GM19468 (cell line): ENCODE data around the gene CLPSL2.

Experiments used
- ATAC-seq: cut with Tn5 transposase; IDR thresholded peaks from one replicate; pipeline ENCODE4 v1.9.1; 2021; ENCODE audit warnings: mild to moderate bottlenecking, moderate library complexity, moderate number of reproducible peaks; ENCODE audit not compliant: unreplicated experiment; ENCODE audit errors: extremely low read depth

CLPSL2 gene

DNA sequence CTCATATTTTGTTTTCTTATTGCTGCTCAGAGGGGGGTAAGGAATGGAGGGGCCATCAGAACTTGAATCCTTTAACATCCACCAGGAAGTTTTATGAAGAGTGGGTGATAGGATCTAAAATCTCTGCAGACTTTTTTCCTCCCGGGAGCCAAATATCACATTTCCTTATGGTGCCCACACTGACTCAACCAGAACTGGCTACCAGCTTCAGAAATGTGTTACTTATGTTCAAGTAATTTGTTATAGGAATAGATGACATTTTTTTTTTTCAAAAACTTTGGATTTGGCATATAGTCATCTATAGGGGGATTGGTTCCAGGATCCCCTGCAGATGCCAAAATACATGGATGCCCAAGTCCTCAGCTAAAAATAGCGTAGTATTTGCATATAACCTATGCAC is 47.2 kb downstream of the CLPSL2 start:
- ATAC-seq: no peak

GRCh38 chr6:35824552-35825192 is 48.3 kb downstream of the CLPSL2 start:
- ATAC-seq: no peak
